Kidney (tissue), 14 donors: ENCODE measurements around the gene BANF2. TPM values are rescaled to one million over a fixed set of nuclear protein-coding genes. Genes with fewer than 3 reads are reported as not detected.

ENCODE experiments used
- DNase-seq, 5 donors: peaks; one replicate each; pipeline ENCODE4 v3.0.0-alpha.2; 2013 to 2020
- FAIRE-seq: peaks from 2 replicates; lab custom pipeline; 2012; peaks lifted over from hg19 to GRCh38; lab: Jason Lieb, UNC
- H3K27ac ChIP-seq, 2 donors: one replicate each; pipeline ENCODE4 v1.7.0; 2013; ENCODE audit warnings: low read depth in 2 of 2, low read length in 2 of 2, inconsistent platforms in 1 of 2
- H3K27me3 ChIP-seq: one replicate; pipeline ENCODE4 v1.7.1; 2013; ENCODE audit warnings: low read length, inconsistent platforms; ENCODE audit not compliant: control insufficient read depth, insufficient read depth
- H3K36me3 ChIP-seq, 3 donors: one replicate each; pipeline versions ENCODE4 v1.7.0 to v1.7.1; 2013; ENCODE audit warnings: low read length in 3 of 3, control low read depth in 1 of 3, inconsistent platforms in 1 of 3; ENCODE audit not compliant: insufficient read depth in 3 of 3, control insufficient read depth in 2 of 3
- H3K4me1 ChIP-seq, 3 donors: one replicate each; pipeline versions ENCODE4 v1.7.0 to v1.7.1; 2013; ENCODE audit warnings: low read length in 3 of 3, inconsistent platforms in 1 of 3, low read depth in 1 of 3; ENCODE audit not compliant: control insufficient read depth in 2 of 3, insufficient read depth in 2 of 3
- H3K4me3 ChIP-seq, 3 donors: one replicate each; pipeline versions ENCODE4 v1.7.0 to v1.8.1; 2013; ENCODE audit warnings: low read length in 3 of 3, control low read depth in 1 of 3, inconsistent platforms in 1 of 3
- H3K9ac ChIP-seq, 3 donors: one replicate each; pipeline versions ENCODE4 v1.7.0 to v1.7.1; 2013; ENCODE audit warnings: low read length in 3 of 3, control low read depth in 1 of 3, inconsistent platforms in 1 of 3
- H3K9me3 ChIP-seq, 3 donors: one replicate each; pipeline versions ENCODE4 v1.7.0 to v1.7.1; 2013; ENCODE audit warnings: low read length in 3 of 3, control low read depth in 1 of 3, inconsistent platforms in 1 of 3; ENCODE audit not compliant: control insufficient read depth in 2 of 3, insufficient read depth in 1 of 3
- intact Hi-C: fragments of 100-400 bp; cut with DNase I; formaldehyde crosslinking; loops from one replicate; pipeline ENCODE4 v1.11.1; 2022
- polyA plus RNA-seq: library from polyadenylated mRNA; stranded (reverse); fragments of 350-450 nt; fragmentation: Illumina TruSeq; extraction: RNeasy Lipid Tissue Mini Kit (QIAGEN cat#74804); gene quantifications from one replicate; pipeline ENCODE4 v1.2.3, GENCODE V29; 2014; ENCODE audit warnings: low read depth, low replicate concordance; ENCODE audit not compliant: insufficient read depth
- total RNA-seq: library from RNA; stranded (reverse); fragmentation: NEBNext Ultra II Directional; extraction: Animal tissue kit (Norgen Biotek cat#: 25700); gene quantifications from one replicate; pipeline ENCODE4 v1.2.1, GENCODE V29; 2021
- TF ChIP-seq, protein P1 (sequence below): IDR thresholded peaks from 3 replicates; pipeline ENCODE4 v1.5.1; 2012; ENCODE audit warnings: mild to moderate bottlenecking, moderate library complexity, borderline replicate concordance; ENCODE audit not compliant: insufficient read depth; ENCODE audit errors: extremely low read depth
- donor health status: control.
- donor health status: control.
- donor health status: control.
- donor health status: control.
- donor health status: control.
- donor health status: DM: yes; HTN: yes; CAD: no.
- donor health status: Normal renal cell carcinoma (clear cell type).

BANF2 gene
- total and polyA plus RNA-seq, 2 donors from 2014 or later: not detected

DNA sequence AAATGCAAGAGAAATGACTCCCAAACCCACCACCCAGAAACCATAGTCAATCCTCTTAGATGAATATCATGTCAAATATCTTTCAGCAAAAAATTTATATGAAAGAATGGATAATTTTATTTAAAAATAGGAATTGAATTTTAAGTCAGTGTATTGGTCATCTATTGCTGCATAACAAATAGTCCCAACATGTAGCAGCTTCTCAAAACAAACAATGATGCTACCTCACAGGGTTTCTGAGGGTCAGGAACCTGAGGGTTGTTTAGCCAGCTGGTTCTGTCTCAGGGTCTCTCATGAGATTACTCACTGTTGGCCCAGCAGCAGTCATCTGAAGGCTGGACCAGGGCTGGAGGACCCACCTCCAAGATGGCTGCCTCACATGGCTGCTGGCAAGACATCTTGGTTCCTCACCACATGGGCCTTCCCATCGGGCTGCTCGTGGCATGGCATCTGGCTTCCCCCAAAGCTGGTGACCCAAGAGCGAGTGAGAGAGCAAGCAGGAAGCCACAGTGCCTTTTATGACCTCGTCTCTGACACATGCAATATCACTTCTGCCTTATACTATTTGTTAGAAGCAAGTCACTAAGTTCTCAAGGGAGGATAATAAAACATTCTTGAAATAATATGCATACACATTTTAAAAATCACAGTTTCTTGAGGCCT, 36.3 kb downstream of the BANF2 start:
- H3K4me1 ChIP-seq: peaks cover 0 to 3% (median 0%) of the 10 kb centered on the region in 3 donors
- no peak for FAIRE-seq
- no peak for DNase-seq

DNA sequence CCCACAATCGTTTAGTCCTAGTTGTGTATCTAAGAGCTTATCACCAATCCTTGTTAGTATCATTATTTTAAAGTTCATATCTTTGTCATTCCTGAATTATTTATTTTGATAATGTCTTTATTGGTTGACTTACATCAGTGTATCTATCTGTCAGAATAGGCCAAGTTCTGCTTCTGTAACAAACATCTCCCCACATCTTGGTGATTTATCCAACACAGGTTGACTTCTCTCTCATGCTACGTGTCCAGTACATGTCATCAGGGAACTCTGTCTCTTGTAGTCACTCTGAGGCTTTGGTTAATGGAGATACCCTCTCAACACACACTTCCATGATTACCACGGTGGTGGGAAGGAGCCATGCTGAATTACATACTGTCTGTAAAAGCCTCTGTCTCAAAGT, 38.4 kb downstream of the BANF2 start:
- intact Hi-C loops: no loop called here
- Histone ChIP-seq H3K9ac (no peak overlapping the region), H3K36me3 (no peaks in the 10 kb centered on the region), H3K27ac (no peak overlapping the region), H3K9me3 (peaks cover 0 to 3% (median 0%) of the 10 kb centered on the region in 3 donors), H3K27me3 (no peaks in the 10 kb centered on the region), H3K4me1 (peaks cover 0 to 3% (median 0%) of the 10 kb centered on the region in 3 donors), H3K4me3 (no peak overlapping the region)
- DNase-seq (no peak), FAIRE-seq (no peak)
- TF ChIP-seq, protein P1, sequence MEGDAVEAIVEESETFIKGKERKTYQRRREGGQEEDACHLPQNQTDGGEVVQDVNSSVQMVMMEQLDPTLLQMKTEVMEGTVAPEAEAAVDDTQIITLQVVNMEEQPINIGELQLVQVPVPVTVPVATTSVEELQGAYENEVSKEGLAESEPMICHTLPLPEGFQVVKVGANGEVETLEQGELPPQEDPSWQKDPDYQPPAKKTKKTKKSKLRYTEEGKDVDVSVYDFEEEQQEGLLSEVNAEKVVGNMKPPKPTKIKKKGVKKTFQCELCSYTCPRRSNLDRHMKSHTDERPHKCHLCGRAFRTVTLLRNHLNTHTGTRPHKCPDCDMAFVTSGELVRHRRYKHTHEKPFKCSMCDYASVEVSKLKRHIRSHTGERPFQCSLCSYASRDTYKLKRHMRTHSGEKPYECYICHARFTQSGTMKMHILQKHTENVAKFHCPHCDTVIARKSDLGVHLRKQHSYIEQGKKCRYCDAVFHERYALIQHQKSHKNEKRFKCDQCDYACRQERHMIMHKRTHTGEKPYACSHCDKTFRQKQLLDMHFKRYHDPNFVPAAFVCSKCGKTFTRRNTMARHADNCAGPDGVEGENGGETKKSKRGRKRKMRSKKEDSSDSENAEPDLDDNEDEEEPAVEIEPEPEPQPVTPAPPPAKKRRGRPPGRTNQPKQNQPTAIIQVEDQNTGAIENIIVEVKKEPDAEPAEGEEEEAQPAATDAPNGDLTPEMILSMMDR: no peak

More for the DNA sequence above, 36.3 kb downstream of the BANF2 start:
- TF ChIP-seq, protein P1: no peak
- Histone ChIP-seq H3K9ac (no peak overlapping the region), H3K36me3 (no peaks in the 10 kb centered on the region), H3K9me3 (peaks cover 0 to 3% (median 0%) of the 10 kb centered on the region in 3 donors), H3K4me3 (no peak overlapping the region), H3K27ac (no peak overlapping the region), H3K27me3 (no peaks in the 10 kb centered on the region)
- intact Hi-C loops: no loop called here

DNA sequence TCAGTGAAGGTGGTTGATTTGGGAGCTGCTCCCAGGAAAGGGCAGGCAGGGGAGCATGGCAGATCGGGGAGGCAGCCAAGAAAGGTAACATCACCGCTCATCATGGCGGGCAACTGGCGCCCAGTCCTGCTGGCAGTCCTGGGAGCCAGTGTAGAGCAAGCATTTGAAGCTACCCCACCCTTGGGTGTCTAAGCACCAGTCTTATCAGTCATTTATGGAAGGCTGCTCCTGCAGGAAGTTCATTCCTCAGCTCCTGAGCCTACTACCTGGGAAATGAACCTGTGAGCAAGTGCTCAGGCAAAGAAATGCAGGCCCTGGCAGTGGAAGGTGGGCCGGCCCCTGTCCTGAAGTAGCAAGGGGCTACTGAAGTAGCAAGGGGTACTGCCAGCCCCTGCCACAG, 41.5 kb downstream of the BANF2 start:
- no peak overlapping the region for H3K4me3 ChIP-seq
- no peaks in the 10 kb centered on the region for H3K4me1 ChIP-seq
- no peak for FAIRE-seq
- intact Hi-C loops: no loop called here
- no peak overlapping the region for H3K27ac ChIP-seq
- no peaks in the 10 kb centered on the region for H3K36me3 ChIP-seq
- H3K9me3 ChIP-seq: peaks cover 0 to 3% (median 0%) of the 10 kb centered on the region in 3 donors
- H3K9ac ChIP-seq: no peak overlapping the region
- H3K27me3 ChIP-seq: no peaks in the 10 kb centered on the region
- no peak for DNase-seq
- TF ChIP-seq, protein P1: no peak

GRCh38 chr20:17742731-17743130, 43.0 kb downstream of the BANF2 start:
- TF ChIP-seq, protein P1: no peak
- no peaks in the 10 kb centered on the region for H3K4me1 ChIP-seq
- no peak overlapping the region for H3K27ac ChIP-seq
- no peaks in the 10 kb centered on the region for H3K36me3 ChIP-seq
- intact Hi-C loops: no loop called here
- no peak overlapping the region for H3K9ac ChIP-seq
- DNase-seq (no peak), FAIRE-seq (no peak)
- peaks cover 0 to 3% (median 0%) of the 10 kb centered on the region in 3 donors for H3K9me3 ChIP-seq
- no peak overlapping the region for H3K4me3 ChIP-seq
- H3K27me3 ChIP-seq: no peaks in the 10 kb centered on the region
